Neural progenitor cell (in vitro differentiated cells): ENCODE measurements around the gene TLE7. TPM values are rescaled to one million over a fixed set of nuclear protein-coding genes. Genes with fewer than 3 reads are reported as not detected.

Source experiments
- DNase-seq: peaks from one replicate; pipeline ENCODE4 v3.0.0-alpha.2; 2016; ENCODE audit warnings: low spot score
- H2AFZ ChIP-seq: fragments of 200-600 bp; sonication (generic); replicated peaks from 2 replicates; pipeline ENCODE4 v1.6.1; 2016; ENCODE audit warnings: antibody characterized with exemption
- H3F3A ChIP-seq: fragments of 200-600 bp; sonication (generic); 2 replicates; pipeline ENCODE4 v1.6.1; 2016; ENCODE audit warnings: antibody characterized with exemption, low read depth
- H3K27ac ChIP-seq: fragments of 200-600 bp; sonication (generic); 2 replicates; pipeline ENCODE4 v1.5.1; 2016; ENCODE audit warnings: mild to moderate bottlenecking
- H3K27me3 ChIP-seq: fragments of 200-600 bp; sonication (generic); 2 replicates; pipeline ENCODE4 v1.6.1; 2016; ENCODE audit warnings: mild to moderate bottlenecking, moderate library complexity
- H3K36me3 ChIP-seq: fragments of 200-600 bp; sonication (generic); 2 replicates; pipeline ENCODE4 v1.5.1; 2016
- H3K4me1 ChIP-seq: fragments of 200-600 bp; sonication (generic); 2 replicates; pipeline ENCODE4 v1.6.1; 2016; ENCODE audit warnings: mixed run types
- H3K4me2 ChIP-seq: fragments of 200-600 bp; sonication (generic); 2 replicates; pipeline ENCODE4 v1.6.1; 2016
- H3K4me3 ChIP-seq: fragments of 200-600 bp; sonication (generic); 2 replicates; pipeline ENCODE4 v1.5.1; 2016
- H3K79me2 ChIP-seq: fragments of 200-600 bp; sonication (generic); 2 replicates; pipeline ENCODE4 v1.6.1; 2016; ENCODE audit warnings: low read depth
- H3K9ac ChIP-seq: fragments of 200-600 bp; sonication (generic); 2 replicates; pipeline ENCODE4 v1.6.1; 2016
- H3K9me3 ChIP-seq: fragments of 200-600 bp; sonication (generic); 2 replicates; pipeline ENCODE4 v1.5.1; 2016; ENCODE audit warnings: low read depth
- H4K20me1 ChIP-seq: fragments of 200-600 bp; sonication (generic); 2 replicates; pipeline ENCODE4 v1.6.1; 2016; ENCODE audit warnings: low read depth
- H3K27ac Mint-ChIP-seq: 3 replicates; pipeline ENCODE4 v1.8.0; 2021; ENCODE audit warnings: mixed read lengths
- H3K27me3 Mint-ChIP-seq: 2 replicates; pipeline ENCODE4 v1.8.0; 2022; ENCODE audit warnings: low read depth, mild to moderate bottlenecking, inconsistent platforms, moderate library complexity, mixed read lengths; ENCODE audit not compliant: insufficient read depth
- H3K36me3 Mint-ChIP-seq: 3 replicates; pipeline ENCODE4 v1.8.0; 2021; ENCODE audit warnings: mixed read lengths
- H3K4me1 Mint-ChIP-seq: 3 replicates; pipeline ENCODE4 v1.8.0; 2021; ENCODE audit warnings: mixed read lengths
- H3K4me3 Mint-ChIP-seq: 3 replicates; pipeline ENCODE4 v1.8.0; 2021; ENCODE audit warnings: mild to moderate bottlenecking, moderate library complexity, mixed read lengths
- H3K9me3 Mint-ChIP-seq: 3 replicates; pipeline ENCODE4 v1.8.0; 2020; ENCODE audit warnings: mixed read lengths
- EZH2 ChIP-seq: fragments of 200-600 bp; sonication (generic); IDR thresholded peaks from 2 replicates; pipeline ENCODE4 v1.6.1; 2017; ENCODE audit warnings: antibody characterized with exemption, mild to moderate bottlenecking, moderate library complexity
- EZH2phosphoT487 ChIP-seq: fragments of 200-600 bp; sonication (generic); IDR thresholded peaks from 2 replicates; pipeline ENCODE4 v1.6.1; 2017; ENCODE audit warnings: antibody characterized with exemption
- total RNA-seq: library from RNA; depleted of rRNA; stranded (reverse); fragments of >200 nt; gene quantifications from 2 replicates; pipeline ENCODE4 v1.2.3, GENCODE V29; 2015; ENCODE audit warnings: low replicate concordance
- TF ChIP-seq, protein P1 (sequence below): fragments of 200-600 bp; sonication (generic); IDR thresholded peaks from 2 replicates; pipeline ENCODE4 v1.5.1; 2017; ENCODE audit warnings: antibody characterized with exemption, mild to moderate bottlenecking

Gene TLE7
- total RNA-seq, 1 donor from 2014 or later: not detected

DNA sequence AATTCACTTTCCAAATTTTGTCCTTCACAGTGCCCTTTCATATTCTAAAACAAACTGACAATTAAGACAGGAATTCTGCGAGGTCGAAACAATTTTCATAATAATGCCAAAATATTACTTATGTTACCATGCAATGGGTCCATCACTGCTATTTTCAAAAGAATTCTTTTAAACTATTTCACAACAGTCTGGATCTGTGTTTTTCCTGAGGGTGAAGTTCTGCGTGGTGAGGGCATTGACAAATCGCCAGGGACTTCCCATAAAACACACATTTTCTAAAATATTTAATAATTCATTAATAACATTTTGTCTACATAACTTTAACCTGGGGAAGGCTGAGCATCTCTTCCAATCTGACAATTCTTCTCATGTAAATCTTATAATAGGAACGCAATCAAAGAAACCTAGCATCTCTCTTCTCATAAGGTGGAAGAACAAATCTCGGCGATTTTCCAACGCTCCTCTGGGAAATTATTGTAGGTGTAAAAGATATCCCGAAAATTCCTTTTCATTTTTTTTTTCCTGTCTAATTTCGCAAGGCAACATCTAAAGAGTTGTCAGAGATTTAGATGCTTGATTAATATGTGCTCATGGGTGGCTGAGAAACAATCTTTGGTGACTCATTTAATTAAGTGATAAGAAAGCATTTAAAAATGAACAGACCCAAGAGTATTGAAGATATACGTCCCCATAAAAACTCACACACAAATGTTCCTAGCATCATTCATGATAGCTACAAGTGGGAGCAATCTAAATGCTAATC lies 41.9 kb downstream of the TLE7 start:
- no peaks in the 10 kb centered on the region for H4K20me1 ChIP-seq
- H3K36me3 ChIP-seq: no peaks in the 10 kb centered on the region
- Mint-ChIP-seq H3K36me3 (no peaks in the 10 kb centered on the region), H3K4me1 (no peaks in the 10 kb centered on the region), H3K9me3 (peaks cover 10% of the 10 kb centered on the region), H3K27me3 (peaks cover 5% of the 10 kb centered on the region), H3K27ac (no peak overlapping the region), H3K4me3 (no peak overlapping the region)
- peaks cover 3% of the 10 kb centered on the region for H3F3A ChIP-seq
- no peak overlapping the region for H3K27ac ChIP-seq
- H3K4me1 ChIP-seq: peaks cover 15% of the 10 kb centered on the region
- H2AFZ ChIP-seq: no peak overlapping the region
- DNase-seq: no peak
- H3K4me3 ChIP-seq: no peak overlapping the region
- H3K9ac ChIP-seq: no peak overlapping the region
- no peaks in the 10 kb centered on the region for H3K27me3 ChIP-seq
- no peak for TF ChIP-seq EZH2phosphoT487
- TF ChIP-seq, protein P1, sequence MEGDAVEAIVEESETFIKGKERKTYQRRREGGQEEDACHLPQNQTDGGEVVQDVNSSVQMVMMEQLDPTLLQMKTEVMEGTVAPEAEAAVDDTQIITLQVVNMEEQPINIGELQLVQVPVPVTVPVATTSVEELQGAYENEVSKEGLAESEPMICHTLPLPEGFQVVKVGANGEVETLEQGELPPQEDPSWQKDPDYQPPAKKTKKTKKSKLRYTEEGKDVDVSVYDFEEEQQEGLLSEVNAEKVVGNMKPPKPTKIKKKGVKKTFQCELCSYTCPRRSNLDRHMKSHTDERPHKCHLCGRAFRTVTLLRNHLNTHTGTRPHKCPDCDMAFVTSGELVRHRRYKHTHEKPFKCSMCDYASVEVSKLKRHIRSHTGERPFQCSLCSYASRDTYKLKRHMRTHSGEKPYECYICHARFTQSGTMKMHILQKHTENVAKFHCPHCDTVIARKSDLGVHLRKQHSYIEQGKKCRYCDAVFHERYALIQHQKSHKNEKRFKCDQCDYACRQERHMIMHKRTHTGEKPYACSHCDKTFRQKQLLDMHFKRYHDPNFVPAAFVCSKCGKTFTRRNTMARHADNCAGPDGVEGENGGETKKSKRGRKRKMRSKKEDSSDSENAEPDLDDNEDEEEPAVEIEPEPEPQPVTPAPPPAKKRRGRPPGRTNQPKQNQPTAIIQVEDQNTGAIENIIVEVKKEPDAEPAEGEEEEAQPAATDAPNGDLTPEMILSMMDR: no peak
- no peak for TF ChIP-seq EZH2
- no peak overlapping the region for H3K4me2 ChIP-seq
- no peaks in the 10 kb centered on the region for H3K79me2 ChIP-seq
- no peaks in the 10 kb centered on the region for H3K9me3 ChIP-seq

DNA sequence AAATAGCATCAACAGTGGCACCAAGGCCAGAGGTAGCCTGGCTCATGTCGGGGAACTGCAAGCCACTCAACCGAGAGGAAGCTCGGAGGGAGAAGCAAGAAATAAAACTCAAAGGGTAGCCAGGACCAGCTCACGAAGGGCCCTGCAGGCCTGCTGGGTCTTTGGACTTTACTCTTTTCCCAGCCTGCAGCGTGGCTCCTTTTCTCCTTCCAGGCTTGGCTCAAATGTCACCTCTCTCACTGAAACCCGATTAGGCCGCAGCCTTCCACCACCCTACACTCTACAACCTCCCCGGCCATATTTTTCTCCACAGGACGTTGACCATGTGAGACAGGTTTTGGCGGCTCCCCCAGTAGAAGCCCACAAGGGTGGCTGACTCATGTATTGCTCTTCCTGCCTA lies 45.3 kb downstream of the TLE7 start:
- H3K27ac Mint-ChIP-seq: no peak overlapping the region

DNA sequence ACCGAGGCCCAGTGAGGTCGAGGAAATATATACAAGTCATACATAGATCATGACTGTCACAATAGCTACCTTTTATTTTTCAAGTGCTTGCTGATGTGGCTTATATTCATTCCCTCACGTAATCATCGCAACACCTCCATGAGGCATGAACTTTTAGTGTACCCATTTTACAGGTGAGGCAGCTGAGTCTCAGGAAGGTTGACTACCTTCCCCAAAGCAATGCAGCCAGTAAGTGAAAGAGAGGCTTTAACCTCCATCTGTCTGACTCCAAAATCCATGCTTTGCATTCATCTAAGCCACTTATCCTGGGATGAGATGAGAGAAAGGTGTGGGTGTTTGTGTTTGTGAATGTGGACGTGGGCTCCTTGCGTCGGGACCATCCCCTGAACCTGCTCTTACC lies 52.5 kb downstream of the TLE7 start:
- H3K36me3 Mint-ChIP-seq: no peaks in the 10 kb centered on the region
- Histone ChIP-seq H3K79me2 (no peaks in the 10 kb centered on the region), H3K4me1 (peaks cover 26% of the 10 kb centered on the region), H3K36me3 (no peaks in the 10 kb centered on the region), H3K9me3 (no peaks in the 10 kb centered on the region), H4K20me1 (no peaks in the 10 kb centered on the region), H3K27me3 (no peaks in the 10 kb centered on the region), H3F3A (peaks cover 19% of the 10 kb centered on the region), H3K27ac (no peak overlapping the region), H3K4me2 (no peak overlapping the region), H2AFZ (no peak overlapping the region), H3K9ac (no peak overlapping the region), H3K4me3 (no peak overlapping the region)
- no peak overlapping the region for H3K4me3 Mint-ChIP-seq
- TF ChIP-seq EZH2 (no peak), EZH2phosphoT487 (no peak)
- TF ChIP-seq, protein P1: no peak
- peaks cover 11% of the 10 kb centered on the region for H3K27me3 Mint-ChIP-seq
- peaks cover 19% of the 10 kb centered on the region for H3K4me1 Mint-ChIP-seq
- H3K27ac Mint-ChIP-seq: no peak overlapping the region
- DNase-seq: no peak
- H3K9me3 Mint-ChIP-seq: no peaks in the 10 kb centered on the region

More for the DNA sequence above, 45.3 kb downstream of the TLE7 start:
- H2AFZ ChIP-seq: no peak overlapping the region
- no peaks in the 10 kb centered on the region for H3K27me3 ChIP-seq
- peaks cover 6% of the 10 kb centered on the region for H3K4me1 ChIP-seq
- H3K9ac ChIP-seq: no peak overlapping the region
- TF ChIP-seq, protein P1: no peak
- TF ChIP-seq EZH2 (no peak), EZH2phosphoT487 (no peak)
- Mint-ChIP-seq H3K4me1 (no peaks in the 10 kb centered on the region), H3K4me3 (peak overlapping the region; percentile 59), H3K9me3 (no peaks in the 10 kb centered on the region), H3K27me3 (peaks cover 2% of the 10 kb centered on the region), H3K36me3 (no peaks in the 10 kb centered on the region)
- DNase-seq: no peak
- no peaks in the 10 kb centered on the region for H3K9me3 ChIP-seq
- no peak overlapping the region for H3K27ac ChIP-seq
- no peaks in the 10 kb centered on the region for H3K79me2 ChIP-seq
- no peak overlapping the region for H3K4me2 ChIP-seq
- H3F3A ChIP-seq: peaks cover under 1% of the 10 kb centered on the region
- H3K4me3 ChIP-seq: no peak overlapping the region
- no peaks in the 10 kb centered on the region for H4K20me1 ChIP-seq
- H3K36me3 ChIP-seq: no peaks in the 10 kb centered on the region
